Activated CD4-positive, alpha-beta T cell treated with anti-CD3 and anti-CD28 coated beads, Interleukin-2, amount 50 U/mL, for 16 hours (primary cell): Measurements from ENCODE around the gene MOV10L1.

ENCODE experiments used
- DNase-seq: peaks from one replicate; pipeline ENCODE4 v3.0.0-alpha.2; 2020

The MOV10L1 gene

GRCh38 chr22:50177537-50178470, 88.0 kb downstream of the MOV10L1 start:
- DNase-seq, result no peak

DNA sequence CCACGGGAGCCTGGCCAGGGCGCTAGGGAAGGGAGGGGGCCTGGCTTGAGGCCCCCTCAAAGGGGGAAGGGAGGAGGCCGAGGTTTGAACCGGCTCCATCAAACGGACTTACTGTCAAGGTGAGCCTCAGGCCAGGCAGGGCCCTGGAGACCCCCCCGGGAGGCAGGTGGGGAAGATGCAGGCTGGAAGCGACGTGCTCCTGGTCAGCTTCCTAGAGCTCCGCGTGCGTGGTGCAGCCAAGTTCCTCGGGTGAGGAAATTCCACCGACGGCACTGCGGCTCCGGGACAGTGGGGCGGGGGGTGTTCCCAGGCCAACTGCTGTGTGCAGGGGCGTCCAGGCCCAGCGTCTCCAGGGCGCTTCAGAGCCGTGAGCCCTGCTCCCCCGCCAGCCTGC, 88.7 kb downstream of the MOV10L1 start:
- no peak for DNase-seq

- DNase-seq, result no peak
These were observed 89.4 kb downstream of the MOV10L1 start for GRCh38 chr22:50178871-50179869.

GRCh38 chr22:50179937-50180726, 90.3 kb downstream of the MOV10L1 start:
- no peak for DNase-seq

DNA sequence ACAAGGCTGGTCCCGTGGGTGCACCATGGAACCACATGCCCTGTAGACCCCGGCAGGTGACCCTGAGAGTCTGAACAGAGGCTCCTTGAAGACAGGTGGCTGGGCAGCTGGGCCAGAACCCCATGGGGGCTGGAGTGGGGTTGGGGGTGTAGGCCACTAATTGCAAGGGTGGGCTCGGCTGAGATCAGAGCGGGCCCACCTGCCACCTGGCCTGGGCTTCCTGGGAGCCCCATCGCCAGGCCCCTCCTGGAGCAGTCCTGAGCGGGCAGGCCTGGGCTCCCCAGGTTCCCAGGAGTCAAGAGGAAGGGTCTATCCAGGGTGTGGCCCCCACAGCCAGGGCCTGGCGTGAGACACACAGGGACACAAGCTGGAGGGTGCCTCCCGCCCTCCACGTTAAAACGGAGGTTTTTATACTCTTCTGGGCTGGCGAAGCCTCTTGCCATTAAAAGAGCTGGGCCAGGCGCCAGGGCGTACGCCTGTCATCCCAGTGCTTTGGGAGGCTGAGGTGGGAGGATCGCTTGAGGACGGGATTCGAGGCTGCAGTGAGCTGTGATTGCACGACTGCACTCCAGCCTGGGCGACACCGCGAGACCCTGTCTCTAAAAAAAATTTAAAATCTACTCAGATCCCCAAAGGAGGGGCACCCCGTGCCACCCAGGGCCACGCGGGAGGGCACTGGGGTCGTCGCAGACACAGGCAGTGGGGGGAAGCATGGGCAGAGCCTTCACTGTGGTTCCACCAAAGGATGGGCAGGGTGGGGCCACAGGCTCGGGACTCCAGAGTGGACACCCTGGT, 91.1 kb downstream of the MOV10L1 start:
- DNase-seq, result no peak

DNA sequence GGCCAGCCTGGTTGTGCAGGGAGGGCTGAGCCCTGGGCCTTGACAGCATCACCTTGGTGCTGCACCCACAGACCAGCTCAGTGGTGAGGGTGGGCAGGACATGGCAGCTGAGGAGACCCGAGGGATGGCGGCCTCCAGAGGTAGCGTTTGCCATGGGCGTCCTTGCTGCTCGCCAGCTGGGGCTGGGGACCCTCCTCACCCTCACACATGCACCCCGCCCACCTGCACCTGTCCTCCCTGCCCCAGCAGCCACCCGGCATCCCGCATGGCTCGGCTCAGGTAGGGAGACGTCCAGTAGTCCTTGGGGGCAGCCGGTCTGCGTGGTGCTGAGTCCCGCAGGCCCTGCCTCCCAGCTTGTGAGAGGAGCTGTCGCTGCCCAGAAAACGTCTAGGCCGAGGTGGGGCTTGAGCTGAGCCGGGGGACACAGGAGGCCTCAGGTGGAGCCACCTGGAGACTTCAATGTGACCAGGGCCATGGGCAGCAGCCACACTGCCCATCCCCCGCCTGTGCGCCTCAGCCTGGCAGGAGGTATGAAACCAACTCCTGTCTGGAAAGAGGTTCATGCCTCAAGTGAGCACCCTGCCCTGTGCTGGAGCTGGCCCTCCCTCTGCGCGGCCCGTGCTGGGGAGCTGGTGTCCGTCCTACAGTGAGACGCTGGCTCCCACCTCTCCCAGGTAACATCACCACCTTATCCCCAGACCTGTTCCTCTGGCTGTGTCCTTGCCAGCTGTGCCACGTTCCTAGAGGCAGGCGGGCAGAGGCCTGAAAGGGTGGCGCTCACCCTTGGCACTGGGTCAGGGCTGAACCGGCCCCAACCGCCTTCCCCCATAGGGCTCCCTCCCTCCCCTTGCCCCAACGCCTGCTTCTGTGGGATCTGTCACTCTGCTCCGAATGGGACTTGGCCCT, 92.6 kb downstream of the MOV10L1 start:
- no peak for DNase-seq

GRCh38 chr22:50183141-50183971, 93.5 kb downstream of the MOV10L1 start:
- DNase-seq, result no peak

- DNase-seq, result no peak
These were observed 94.4 kb downstream of the MOV10L1 start for GRCh38 chr22:50184004-50184901.

- DNase-seq, result no peak
These were observed 95.1 kb downstream of the MOV10L1 start for GRCh38 chr22:50184902-50185374.

- peak; percentile 91 for DNase-seq
These were observed 95.7 kb downstream of the MOV10L1 start, which contains the start of gene TRABD for GRCh38 chr22:50185375-50186087. Gene TRABD (plus strand): TSS chr22:50185913. CDS start chr22:50193061, 7,148 bp downstream.

DNA sequence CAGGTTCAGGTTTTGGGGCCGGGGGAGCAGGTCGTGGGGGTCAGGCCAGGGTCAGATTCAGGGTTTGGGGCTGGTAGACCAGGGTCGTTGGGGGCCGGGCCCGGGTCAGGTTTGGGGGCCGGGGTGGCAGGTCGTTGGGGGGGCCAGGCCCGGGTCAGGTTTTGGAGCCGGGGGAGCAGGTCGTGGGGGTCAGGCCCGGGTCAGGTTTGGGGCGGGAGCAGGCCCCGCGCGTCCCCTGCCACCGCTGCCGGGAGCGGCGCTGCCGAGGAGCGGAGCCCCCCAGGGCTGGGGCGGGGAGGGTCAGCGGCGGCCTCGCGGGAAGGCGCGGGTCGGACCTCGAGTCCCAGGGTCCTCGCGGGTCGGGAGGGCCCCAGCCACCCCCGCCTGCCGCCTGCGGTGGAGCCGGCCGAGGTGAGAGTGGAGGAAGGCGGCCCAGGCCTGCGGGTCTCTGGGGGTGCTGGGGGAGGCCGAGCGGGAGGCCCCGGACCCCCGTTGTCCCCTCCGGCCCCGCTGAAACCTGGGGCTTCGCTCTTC, 96.4 kb downstream of the MOV10L1 start:
- no peak for DNase-seq

DNA sequence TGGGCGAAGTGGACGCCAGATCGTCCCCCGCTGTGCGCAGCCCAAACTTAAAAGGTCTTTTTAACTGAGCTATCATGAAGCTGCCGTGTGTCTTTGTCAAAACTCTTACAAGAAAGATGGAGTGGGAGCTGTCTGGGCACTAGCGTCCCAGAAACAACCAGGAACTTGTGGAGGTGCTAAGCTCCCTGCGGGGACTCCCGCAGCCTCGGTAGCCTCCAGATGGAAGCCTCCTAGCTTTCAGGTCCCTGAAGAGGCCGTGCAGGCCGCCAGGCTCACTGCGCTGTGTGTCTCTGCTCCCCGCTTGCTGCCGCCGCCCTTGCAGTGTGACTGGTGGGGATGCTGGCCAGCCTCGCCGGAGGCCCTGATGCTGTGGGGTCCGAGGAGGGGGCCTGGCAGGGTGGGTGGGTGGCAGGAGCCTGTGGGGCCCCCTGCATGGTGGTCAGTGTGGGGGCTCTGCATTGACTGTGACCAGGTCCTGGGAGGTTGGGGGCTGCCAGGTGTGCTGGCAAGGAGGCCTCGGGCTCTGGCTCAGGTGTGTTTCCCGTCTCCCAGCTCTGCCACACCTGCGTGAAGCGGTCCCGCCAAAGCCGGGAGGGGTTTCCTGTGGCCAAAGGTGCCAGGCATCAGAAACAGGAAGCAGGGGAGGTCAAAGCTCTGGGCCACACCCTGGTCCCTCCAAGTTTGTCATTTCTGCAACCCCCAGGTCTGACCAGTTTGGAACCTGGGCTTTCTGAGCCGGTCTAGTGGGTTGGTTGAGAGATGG, 97.1 kb downstream of the MOV10L1 start:
- DNase-seq, result no peak

DNA sequence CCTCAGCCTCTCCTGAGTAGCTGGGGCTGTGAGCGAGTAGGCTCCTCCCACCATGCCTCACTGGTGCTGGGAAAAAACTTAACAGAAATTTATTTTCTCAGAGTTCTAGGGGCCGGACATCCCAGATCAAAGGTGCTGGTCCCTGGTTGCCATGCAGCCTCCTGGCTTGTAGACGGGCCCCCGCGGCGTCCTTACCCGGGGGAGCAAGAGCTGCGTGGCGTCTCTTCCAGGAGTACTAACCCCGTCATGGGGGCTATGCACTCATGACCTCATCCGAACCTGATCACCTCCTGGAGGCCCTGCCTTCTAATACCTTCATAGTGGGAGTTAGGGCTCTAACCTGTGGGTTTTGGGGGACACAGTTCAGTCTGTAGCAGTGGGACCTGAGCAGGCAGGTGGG, 98.5 kb downstream of the MOV10L1 start:
- no peak for DNase-seq

- no peak for DNase-seq
These were observed 99.5 kb downstream of the MOV10L1 start for GRCh38 chr22:50189184-50189848.

- peak; percentile 37 for DNase-seq
These were observed 100.0 kb downstream of the MOV10L1 start for GRCh38 chr22:50189849-50190181.
